Measurements from ENCODE around the gene PPA2. TPM values are rescaled to one million over a fixed set of nuclear protein-coding genes. Genes with fewer than 3 reads are reported as not detected.
"Not testable (repeated sequence)": the region's sequence is repeated elsewhere in the genome, so short reads cannot be mapped to it uniquely, and the experiment has no call there.

PPA2 gene
- total and polyA plus RNA-seq, 2 experiments from 2014 or later = 58.4 to 63.7 TPM

DNA sequence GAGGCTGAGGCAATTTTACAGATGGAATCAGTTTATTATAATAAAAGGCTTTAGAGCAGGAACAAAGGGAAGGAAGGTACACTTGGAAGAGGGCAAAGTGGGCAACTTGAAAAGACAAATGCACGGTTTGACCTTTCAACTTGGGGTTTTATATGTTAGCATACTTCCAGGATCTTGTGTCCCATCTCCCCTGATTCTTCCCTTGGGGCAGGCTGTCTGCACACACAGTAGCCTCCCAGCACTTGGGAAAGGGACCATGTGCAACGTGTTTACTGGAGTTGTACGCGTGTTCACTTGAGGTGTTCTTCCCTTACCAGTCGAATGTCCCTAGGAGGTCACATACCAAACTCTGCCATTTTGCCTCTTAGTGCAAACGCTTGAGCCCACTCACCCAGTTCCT lies 7.3 kb downstream of the PPA2 start:
- DNase-seq (ENCODE audit: low spot score) (no peak), ATAC-seq (no peak)
- TF ChIP-seq, protein P1, sequence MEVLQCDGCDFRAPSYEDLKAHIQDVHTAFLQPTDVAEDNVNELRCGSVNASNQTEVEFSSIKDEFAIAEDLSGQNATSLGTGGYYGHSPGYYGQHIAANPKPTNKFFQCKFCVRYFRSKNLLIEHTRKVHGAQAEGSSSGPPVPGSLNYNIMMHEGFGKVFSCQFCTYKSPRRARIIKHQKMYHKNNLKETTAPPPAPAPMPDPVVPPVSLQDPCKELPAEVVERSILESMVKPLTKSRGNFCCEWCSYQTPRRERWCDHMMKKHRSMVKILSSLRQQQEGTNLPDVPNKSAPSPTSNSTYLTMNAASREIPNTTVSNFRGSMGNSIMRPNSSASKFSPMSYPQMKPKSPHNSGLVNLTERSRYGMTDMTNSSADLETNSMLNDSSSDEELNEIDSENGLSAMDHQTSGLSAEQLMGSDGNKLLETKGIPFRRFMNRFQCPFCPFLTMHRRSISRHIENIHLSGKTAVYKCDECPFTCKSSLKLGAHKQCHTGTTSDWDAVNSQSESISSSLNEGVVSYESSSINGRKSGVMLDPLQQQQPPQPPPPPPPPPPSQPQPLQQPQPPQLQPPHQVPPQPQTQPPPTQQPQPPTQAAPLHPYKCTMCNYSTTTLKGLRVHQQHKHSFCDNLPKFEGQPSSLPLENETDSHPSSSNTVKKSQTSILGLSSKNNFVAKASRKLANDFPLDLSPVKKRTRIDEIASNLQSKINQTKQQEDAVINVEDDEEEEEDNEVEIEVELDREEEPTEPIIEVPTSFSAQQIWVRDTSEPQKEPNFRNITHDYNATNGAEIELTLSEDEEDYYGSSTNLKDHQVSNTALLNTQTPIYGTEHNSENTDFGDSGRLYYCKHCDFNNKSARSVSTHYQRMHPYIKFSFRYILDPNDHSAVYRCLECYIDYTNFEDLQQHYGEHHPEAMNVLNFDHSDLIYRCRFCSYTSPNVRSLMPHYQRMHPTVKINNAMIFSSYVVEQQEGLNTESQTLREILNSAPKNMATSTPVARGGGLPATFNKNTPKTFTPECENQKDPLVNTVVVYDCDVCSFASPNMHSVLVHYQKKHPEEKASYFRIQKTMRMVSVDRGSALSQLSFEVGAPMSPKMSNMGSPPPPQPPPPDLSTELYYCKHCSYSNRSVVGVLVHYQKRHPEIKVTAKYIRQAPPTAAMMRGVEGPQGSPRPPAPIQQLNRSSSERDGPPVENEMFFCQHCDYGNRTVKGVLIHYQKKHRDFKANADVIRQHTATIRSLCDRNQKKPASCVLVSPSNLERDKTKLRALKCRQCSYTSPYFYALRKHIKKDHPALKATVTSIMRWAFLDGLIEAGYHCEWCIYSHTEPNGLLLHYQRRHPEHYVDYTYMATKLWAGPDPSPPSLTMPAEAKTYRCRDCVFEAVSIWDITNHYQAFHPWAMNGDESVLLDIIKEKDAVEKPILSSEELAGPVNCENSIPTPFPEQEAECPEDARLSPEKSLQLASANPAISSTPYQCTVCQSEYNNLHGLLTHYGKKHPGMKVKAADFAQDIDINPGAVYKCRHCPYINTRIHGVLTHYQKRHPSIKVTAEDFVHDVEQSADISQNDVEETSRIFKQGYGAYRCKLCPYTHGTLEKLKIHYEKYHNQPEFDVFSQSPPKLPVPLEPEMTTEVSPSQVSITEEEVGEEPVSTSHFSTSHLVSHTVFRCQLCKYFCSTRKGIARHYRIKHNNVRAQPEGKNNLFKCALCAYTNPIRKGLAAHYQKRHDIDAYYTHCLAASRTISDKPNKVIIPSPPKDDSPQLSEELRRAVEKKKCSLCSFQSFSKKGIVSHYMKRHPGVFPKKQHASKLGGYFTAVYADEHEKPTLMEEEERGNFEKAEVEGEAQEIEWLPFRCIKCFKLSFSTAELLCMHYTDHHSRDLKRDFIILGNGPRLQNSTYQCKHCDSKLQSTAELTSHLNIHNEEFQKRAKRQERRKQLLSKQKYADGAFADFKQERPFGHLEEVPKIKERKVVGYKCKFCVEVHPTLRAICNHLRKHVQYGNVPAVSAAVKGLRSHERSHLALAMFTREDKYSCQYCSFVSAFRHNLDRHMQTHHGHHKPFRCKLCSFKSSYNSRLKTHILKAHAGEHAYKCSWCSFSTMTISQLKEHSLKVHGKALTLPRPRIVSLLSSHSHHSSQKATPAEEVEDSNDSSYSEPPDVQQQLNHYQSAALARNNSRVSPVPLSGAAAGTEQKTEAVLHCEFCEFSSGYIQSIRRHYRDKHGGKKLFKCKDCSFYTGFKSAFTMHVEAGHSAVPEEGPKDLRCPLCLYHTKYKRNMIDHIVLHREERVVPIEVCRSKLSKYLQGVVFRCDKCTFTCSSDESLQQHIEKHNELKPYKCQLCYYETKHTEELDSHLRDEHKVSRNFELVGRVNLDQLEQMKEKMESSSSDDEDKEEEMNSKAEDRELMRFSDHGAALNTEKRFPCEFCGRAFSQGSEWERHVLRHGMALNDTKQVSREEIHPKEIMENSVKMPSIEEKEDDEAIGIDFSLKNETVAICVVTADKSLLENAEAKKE (CRISPR knock-in tag; IDR thresholded peaks at IDR 0.05) = no peak
- TF ChIP-seq CREB1 (CRISPR knock-in tag; IDR thresholded peaks at IDR 0.05; ENCODE audit: low read depth) (no peak), POLR2AphosphoS5 (IDR thresholded peaks at IDR 0.05; ENCODE audit: low read depth) (no peak)
- no peaks in the 10 kb centered on the region for H3F3A ChIP-seq (replicated peaks; ENCODE audit: low read depth)
- peaks cover 7% of the 10 kb centered on the region; the same call in 2 of the 3 replicates for H3K4me1 Mint-ChIP-seq
- H3K36me3 Mint-ChIP-seq (ENCODE audit: low read depth) = peaks cover 23% of the 10 kb centered on the region
- no peak overlapping the region for H3K4me3 Mint-ChIP-seq
- H3K27ac ChIP-seq (ENCODE audit: low read depth) = no peak overlapping the region
- 0 out of 2 replicates have a peak, but pooled peaks cover 4% of the 10 kb centered on the region for H3K9me2 ChIP-seq (ENCODE audit: insufficient read depth)
- peaks cover 4% of the 10 kb centered on the region for H3K27me3 Mint-ChIP-seq (ENCODE audit: insufficient read depth, low read depth, poor library complexity)
- no peak overlapping the region for H3K27ac Mint-ChIP-seq
- H3K36me3 ChIP-seq (ENCODE audit: insufficient read depth) = no peaks in the 10 kb centered on the region
- H3K4me1 ChIP-seq (ENCODE audit: insufficient read depth) = no peaks in the 10 kb centered on the region
- H4K20me1 ChIP-seq (replicated peaks; ENCODE audit: insufficient read depth) = peaks cover 29% of the 10 kb centered on the region
- H3K4me3 ChIP-seq = no peak overlapping the region
- peaks cover 76% of the 10 kb centered on the region for H3K79me2 ChIP-seq (replicated peaks; ENCODE audit: insufficient read depth)
- no peaks in the 10 kb centered on the region for H3K27me3 ChIP-seq (ENCODE audit: insufficient read depth)
- H3K9me3 Mint-ChIP-seq = no peaks in the 10 kb centered on the region
- no peak overlapping the region for H2AFZ ChIP-seq
- H3K4me2 ChIP-seq = no peak overlapping the region

DNA sequence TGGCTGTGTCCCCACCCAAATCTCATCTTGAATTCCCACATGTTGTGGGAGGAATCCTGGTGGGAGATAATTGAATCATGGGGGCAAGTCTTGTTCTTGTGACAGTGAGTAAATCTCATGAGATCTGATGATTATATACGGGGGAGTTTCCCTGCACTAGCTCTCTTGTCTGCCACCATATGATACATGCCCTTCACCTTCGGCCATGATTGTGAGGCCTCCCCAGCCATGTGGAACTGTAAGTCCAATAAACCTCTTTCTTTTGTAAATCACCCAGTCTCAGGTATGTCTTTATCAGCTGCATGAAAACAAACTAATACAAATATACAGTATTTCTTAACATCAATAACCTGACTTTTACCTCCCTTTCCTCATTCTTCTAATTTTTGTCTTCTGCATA lies 9.3 kb downstream of the PPA2 start:
- Histone ChIP-seq H3K79me2 (replicated peaks; ENCODE audit: insufficient read depth) (peaks cover 65% of the 10 kb centered on the region), H4K20me1 (replicated peaks; ENCODE audit: insufficient read depth) (peaks cover 17% of the 10 kb centered on the region)
- H3K9me3 Mint-ChIP-seq; H3K4me1 ChIP-seq (ENCODE audit: insufficient read depth); H3K4me2 ChIP-seq; H3K27ac ChIP-seq (ENCODE audit: low read depth); H3K27me3 ChIP-seq (ENCODE audit: insufficient read depth); H3K9me2 ChIP-seq (ENCODE audit: insufficient read depth); H2AFZ ChIP-seq; ATAC-seq; H3K4me1 Mint-ChIP-seq; H3K27ac Mint-ChIP-seq; DNase-seq (ENCODE audit: low spot score); H3K4me3 ChIP-seq; H3K4me3 Mint-ChIP-seq; H3K27me3 Mint-ChIP-seq (ENCODE audit: insufficient read depth, low read depth, poor library complexity); H3F3A ChIP-seq (replicated peaks; ENCODE audit: low read depth); H3K36me3 ChIP-seq (ENCODE audit: insufficient read depth): not testable (repeated sequence)
- H3K36me3 Mint-ChIP-seq (ENCODE audit: low read depth) = peaks cover 23% of the 10 kb centered on the region
